Endothelial cell of coronary artery (primary cell): ENCODE measurements around the gene PCF11. TPM values are rescaled to one million over a fixed set of nuclear protein-coding genes. Genes with fewer than 3 reads are reported as not detected.

ENCODE experiments used
- total RNA-seq: library from RNA; depleted of rRNA; stranded (reverse); fragments of >200 nt; gene quantifications from 2 replicates; pipeline ENCODE4 v1.2.3, GENCODE V29; 2014

Gene PCF11, protein sequence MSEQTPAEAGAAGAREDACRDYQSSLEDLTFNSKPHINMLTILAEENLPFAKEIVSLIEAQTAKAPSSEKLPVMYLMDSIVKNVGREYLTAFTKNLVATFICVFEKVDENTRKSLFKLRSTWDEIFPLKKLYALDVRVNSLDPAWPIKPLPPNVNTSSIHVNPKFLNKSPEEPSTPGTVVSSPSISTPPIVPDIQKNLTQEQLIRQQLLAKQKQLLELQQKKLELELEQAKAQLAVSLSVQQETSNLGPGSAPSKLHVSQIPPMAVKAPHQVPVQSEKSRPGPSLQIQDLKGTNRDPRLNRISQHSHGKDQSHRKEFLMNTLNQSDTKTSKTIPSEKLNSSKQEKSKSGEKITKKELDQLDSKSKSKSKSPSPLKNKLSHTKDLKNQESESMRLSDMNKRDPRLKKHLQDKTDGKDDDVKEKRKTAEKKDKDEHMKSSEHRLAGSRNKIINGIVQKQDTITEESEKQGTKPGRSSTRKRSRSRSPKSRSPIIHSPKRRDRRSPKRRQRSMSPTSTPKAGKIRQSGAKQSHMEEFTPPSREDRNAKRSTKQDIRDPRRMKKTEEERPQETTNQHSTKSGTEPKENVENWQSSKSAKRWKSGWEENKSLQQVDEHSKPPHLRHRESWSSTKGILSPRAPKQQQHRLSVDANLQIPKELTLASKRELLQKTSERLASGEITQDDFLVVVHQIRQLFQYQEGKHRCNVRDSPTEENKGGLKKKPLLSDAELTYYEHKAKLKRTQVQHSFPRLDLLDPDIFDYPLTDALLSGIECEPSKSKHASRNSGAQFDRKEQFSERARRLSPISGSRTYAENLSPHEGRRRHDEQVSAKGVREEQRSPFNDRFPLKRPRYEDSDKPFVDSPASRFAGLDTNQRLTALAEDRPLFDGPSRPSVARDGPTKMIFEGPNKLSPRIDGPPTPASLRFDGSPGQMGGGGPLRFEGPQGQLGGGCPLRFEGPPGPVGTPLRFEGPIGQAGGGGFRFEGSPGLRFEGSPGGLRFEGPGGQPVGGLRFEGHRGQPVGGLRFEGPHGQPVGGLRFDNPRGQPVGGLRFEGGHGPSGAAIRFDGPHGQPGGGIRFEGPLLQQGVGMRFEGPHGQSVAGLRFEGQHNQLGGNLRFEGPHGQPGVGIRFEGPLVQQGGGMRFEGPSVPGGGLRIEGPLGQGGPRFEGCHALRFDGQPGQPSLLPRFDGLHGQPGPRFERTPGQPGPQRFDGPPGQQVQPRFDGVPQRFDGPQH (N-terminal part only)
- 26.5 and 35.4 TPM in 2 replicates for total RNA-seq

DNA sequence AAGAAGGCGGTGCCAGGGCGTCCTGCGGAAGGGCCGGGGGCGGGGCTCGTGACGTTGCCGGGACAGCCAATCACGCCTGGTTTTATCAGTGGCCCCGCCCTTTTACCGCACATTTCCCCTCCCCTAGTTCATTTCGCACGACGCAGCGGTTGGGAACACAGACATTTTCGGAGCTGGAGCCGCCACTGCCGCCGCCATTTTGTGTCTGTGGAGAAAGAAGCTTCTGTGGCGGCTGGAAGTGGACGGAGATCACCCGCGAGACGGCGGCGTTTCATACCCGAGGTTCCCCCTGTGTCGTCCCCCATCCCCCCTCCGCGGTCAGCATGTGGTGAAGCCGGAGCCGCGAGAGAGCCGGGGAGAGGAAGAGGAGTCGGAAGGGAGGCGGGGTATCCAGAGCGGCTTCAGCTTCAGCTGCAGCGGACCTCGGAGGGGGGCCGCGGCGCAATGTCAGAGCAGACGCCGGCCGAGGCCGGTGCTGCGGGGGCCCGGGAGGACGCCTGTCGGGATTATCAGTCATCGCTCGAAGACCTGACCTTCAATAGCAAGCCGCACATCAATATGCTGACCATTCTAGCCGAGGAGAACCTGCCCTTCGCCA is at the start of gene PCF11:
PCF11 (plus strand) TSS at position 136 of the 598 bp plus-strand sequence; CDS start at position 445, 309 bp downstream.

GRCh38 chr11:83193315-83194280 is 36.7 kb downstream of the PCF11 start, which contains the start of gene ANKRD42:
TSS of gene ANKRD42 (plus strand) at chr11:83193712. CDS start at chr11:83194671, 959 bp downstream.

Other genes starting within 250 kb of the PCF11 start
- gene RAB30, start 85.2 kb upstream of the PCF11 start, total RNA-seq, result 6.7 and 9.1 TPM in 2 replicates
- 6.5 and 8.4 TPM in 2 replicates for gene ANKRD42, start 36.6 kb downstream of the PCF11 start, total RNA-seq
- gene CCDC90B, start 129.2 kb downstream of the PCF11 start, total RNA-seq, result 75.4 and 75.8 TPM in 2 replicates